ENCODE measurements around the gene YPEL4. TPM values are rescaled to one million over a fixed set of nuclear protein-coding genes. Genes with fewer than 3 reads are reported as not detected.

YPEL4 gene
- total RNA-seq, result 0.09 and 0.11 TPM in 2 replicates

GRCh38 chr11:57649826-57650738, at the start of gene YPEL4:
Gene YPEL4, minus strand, starts transcription at chr11:57649912. Its CDS starts 2,805 bp downstream, at chr11:57647107.

GRCh38 chr11:57667736-57668433, 18.2 kb upstream of the YPEL4 start, which contains the start of gene ZDHHC5:
Gene ZDHHC5, plus strand, starts transcription at chr11:57668114. Its CDS starts 4,977 bp downstream, at chr11:57673091.

DNA sequence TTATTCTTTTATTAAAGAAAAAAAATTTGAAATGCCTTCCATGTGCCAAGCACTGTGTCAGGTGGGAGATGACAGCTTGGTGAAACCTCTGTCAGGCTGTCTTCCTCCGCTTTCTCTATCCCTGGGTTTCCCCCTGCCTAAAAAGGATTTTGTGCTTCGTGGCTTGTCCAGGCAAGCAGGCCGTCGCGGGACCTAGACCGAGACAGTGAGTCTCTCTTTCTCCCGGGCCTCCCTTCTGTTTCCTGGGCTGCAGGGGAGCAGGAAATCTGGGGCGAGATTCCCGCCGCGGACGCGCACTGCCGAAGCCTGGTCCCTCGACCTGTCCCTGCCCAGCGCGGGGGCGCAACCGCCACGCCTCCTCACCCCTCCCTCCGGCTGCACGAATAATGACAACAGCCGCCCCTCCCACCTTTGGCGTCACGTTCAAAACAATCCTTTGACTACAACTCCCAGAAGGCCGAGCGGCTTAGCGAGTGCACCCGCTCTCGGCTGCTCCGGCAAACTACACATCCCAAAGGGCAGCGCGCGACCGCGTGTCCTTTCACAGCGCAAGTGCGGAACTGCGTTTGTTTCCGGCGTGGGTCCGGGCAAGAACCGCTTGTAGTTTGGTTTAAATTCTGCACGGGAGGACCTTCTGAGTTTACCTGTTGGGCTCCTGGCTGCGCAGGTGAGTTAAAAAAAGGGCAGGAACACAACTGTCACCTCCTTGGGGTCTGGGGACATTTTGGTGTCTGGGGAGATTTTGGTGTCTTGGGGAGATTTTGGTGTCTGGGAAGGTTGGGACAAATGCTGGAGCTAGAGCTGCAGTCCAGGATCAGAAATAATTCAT, 7.7 kb upstream of the YPEL4 start, which contains the start of gene CLP1:
Gene CLP1 (plus strand): TSS at position 569 of the 829 bp plus-strand sequence. CDS start 1,715 bp downstream, outside the sequence.

GRCh38 chr11:57597461-57597915, 52.2 kb downstream of the YPEL4 start, which contains the start of gene SERPING1:
Gene SERPING1, plus strand, starts transcription at chr11:57597685. Its CDS starts 586 bp downstream, at chr11:57598271.

Other genes starting within 250 kb of the YPEL4 start
- gene SLC43A3, start 222.8 kb downstream of the YPEL4 start, total RNA-seq, result 15.4 and 15.6 TPM in 2 replicates
- gene RTN4RL2, start 189.4 kb downstream of the YPEL4 start, total RNA-seq, result 0.11 TPM in 1 of 2 replicates, not detected in the other
- gene SLC43A1, start 134.2 kb downstream of the YPEL4 start, total RNA-seq, result 13.5 and 22.3 TPM in 2 replicates
- 33.8 and 35.8 TPM in 2 replicates for gene TIMM10, start 119.2 kb downstream of the YPEL4 start, total RNA-seq
- gene SMTNL1, start 112.3 kb downstream of the YPEL4 start, total RNA-seq, result not detected in 2 replicates
- 32.1 and 39.1 TPM in 2 replicates for gene UBE2L6, start 82.2 kb downstream of the YPEL4 start, total RNA-seq
- not detected in 2 replicates for gene SERPING1, start 52.2 kb downstream of the YPEL4 start, total RNA-seq
- 18.7 and 20.9 TPM in 2 replicates for gene CLP1, start 7.8 kb upstream of the YPEL4 start, total RNA-seq
- gene ZDHHC5, start 18.2 kb upstream of the YPEL4 start, total RNA-seq, result 33.7 and 35.9 TPM in 2 replicates
- 9.3 and 12.0 TPM in 2 replicates for gene MED19, start 62.3 kb upstream of the YPEL4 start, total RNA-seq
- 40.3 and 45.0 TPM in 2 replicates for gene TMX2, start 62.7 kb upstream of the YPEL4 start, total RNA-seq
- gene SELENOH, start 91.6 kb upstream of the YPEL4 start, total RNA-seq, result 82.9 and 85.4 TPM in 2 replicates
- gene BTBD18, start 101.9 kb upstream of the YPEL4 start, total RNA-seq, result not detected in 2 replicates
- gene CTNND1, start 111.9 kb upstream of the YPEL4 start, total RNA-seq, result 227 and 279 TPM in 2 replicates

Data from dermis lymphatic vessel endothelial cell (primary cell).